Endothelial cell of umbilical vein (primary cell): ENCODE measurements around the gene RPH3AL. TPM values are rescaled to one million over a fixed set of nuclear protein-coding genes. Genes with fewer than 3 reads are reported as not detected.

Experiments
- BruUV-seq: library from RNA; stranded (reverse); fragments of 400-500 nt; replicated peaks from 2 replicates; lab custom pipeline; 2021; lab: Mats Ljungman, UMichigan
- CTCF ChIA-PET: fragments of 300-600, 350-600 bp; sonication (Branson Sonifier 250); formaldehyde crosslinking; loops from one replicate; lab custom pipeline; 2021; ENCODE audit warnings: antibody characterized with exemption, inconsistent platforms; lab: Charles Lee
- POLR2A ChIA-PET: fragments of 300-600, 350-600 bp; sonication (Branson Sonifier 250); formaldehyde crosslinking; loops from one replicate; lab custom pipeline; 2021; ENCODE audit warnings: antibody characterized with exemption, inconsistent platforms; lab: Charles Lee
- DNase-seq: peaks from one replicate; pipeline ENCODE4 v3.0.0-alpha.2; 2011; ENCODE audit warnings: low read depth, low spot score
- FAIRE-seq: peaks from 2 replicates; lab custom pipeline; 2011; peaks lifted over from hg19 to GRCh38; lab: Jason Lieb, UNC
- H2AFZ ChIP-seq: 2 replicates; pipeline ENCODE4 v1.6.0; 2012; ENCODE audit warnings: low read depth, low read length, control low read depth, inconsistent platforms
- H3K27ac ChIP-seq: 2 replicates; pipeline ENCODE4 v1.5.1; 2011; ENCODE audit warnings: low read depth, mild to moderate bottlenecking, control low read depth, low read length, moderate library complexity; ENCODE audit not compliant: insufficient read depth
- H3K27me3 ChIP-seq, 2 experiments: 2 replicates each; pipeline versions ENCODE4 v1.6.0 to v1.6.1; 2011; ENCODE audit warnings: low read length in 2 of 2, mixed read lengths in 1 of 2; ENCODE audit not compliant: control insufficient read depth in 2 of 2, insufficient read depth in 2 of 2
- H3K36me3 ChIP-seq, 2 experiments: 2 replicates in 1 of 2; 3 replicates in 1 of 2; pipeline ENCODE4 v1.5.1; 2011; ENCODE audit warnings: low read length in 2 of 2, mild to moderate bottlenecking in 1 of 2, moderate library complexity in 1 of 2; ENCODE audit not compliant: control insufficient read depth in 2 of 2, insufficient read depth in 2 of 2; ENCODE audit errors: extremely low read depth in 1 of 2
- H3K4me1 ChIP-seq: 3 replicates; pipeline ENCODE4 v1.5.1; 2011; ENCODE audit warnings: mild to moderate bottlenecking, low read length; ENCODE audit not compliant: control insufficient read depth, insufficient read depth; ENCODE audit errors: extremely low read depth
- H3K4me2 ChIP-seq: 2 replicates; pipeline ENCODE4 v1.6.1; 2011; ENCODE audit warnings: low read length, control low read depth, mixed read lengths; ENCODE audit not compliant: insufficient read depth
- H3K4me3 ChIP-seq, 3 experiments: fragments of 200-600 bp in 1 of 3; sonication (generic), shearing (Covaris generic) in 1 of 3; replicated peaks in 1 of 3; 2 replicates each; pipeline ENCODE4 v1.5.1; 2011 to 2016; ENCODE audit warnings: control low read depth in 3 of 3, low read length in 3 of 3, mild to moderate bottlenecking in 2 of 3, inconsistent platforms in 1 of 3, low read depth in 1 of 3, moderate library complexity in 1 of 3; ENCODE audit not compliant: insufficient read depth in 1 of 3
- H3K79me2 ChIP-seq: 2 replicates; pipeline ENCODE4 v1.6.0; 2012; ENCODE audit warnings: low read length, inconsistent platforms; ENCODE audit not compliant: control insufficient read depth, insufficient read depth
- H3K9ac ChIP-seq: replicated peaks from 2 replicates; pipeline ENCODE3; 2011; ENCODE audit warnings: low read length, control low read depth; ENCODE audit not compliant: insufficient read depth; ENCODE audit errors: extremely low read depth
- H3K9me1 ChIP-seq: replicated peaks from 3 replicates; pipeline ENCODE4 v1.6.0; 2011; ENCODE audit warnings: mild to moderate bottlenecking, low read length; ENCODE audit not compliant: control insufficient read depth, insufficient read depth; ENCODE audit errors: extremely low read depth
- H3K9me3 ChIP-seq: replicated peaks from 2 replicates; pipeline ENCODE4 v1.5.1; 2012; ENCODE audit warnings: low read length, inconsistent platforms; ENCODE audit not compliant: control insufficient read depth, insufficient read depth
- H4K20me1 ChIP-seq: replicated peaks from 2 replicates; pipeline ENCODE3; 2011; ENCODE audit warnings: mild to moderate bottlenecking, low read length; ENCODE audit not compliant: control insufficient read depth, insufficient read depth; ENCODE audit errors: extremely low read depth
- EZH2 ChIP-seq: IDR thresholded peaks from 2 replicates; pipeline ENCODE4 v1.6.1; 2012; ENCODE audit warnings: borderline replicate concordance, low read depth, mild to moderate bottlenecking, moderate library complexity, low read length, inconsistent platforms; ENCODE audit not compliant: severe bottlenecking
- FOS ChIP-seq: IDR thresholded peaks from 2 replicates; pipeline ENCODE4 v1.6.1; 2011; ENCODE audit warnings: mild to moderate bottlenecking, low read length, moderate library complexity, borderline replicate concordance; ENCODE audit not compliant: insufficient read depth
- GATA2 ChIP-seq: IDR thresholded peaks from 2 replicates; pipeline ENCODE4 v1.7.0; 2011; ENCODE audit warnings: low read depth, mild to moderate bottlenecking, moderate library complexity, mixed read lengths, low read length; ENCODE audit not compliant: insufficient read length, insufficient read depth
- JUN ChIP-seq: IDR thresholded peaks from 2 replicates; pipeline ENCODE4 v1.6.1; 2011; ENCODE audit warnings: borderline replicate concordance, low read depth; ENCODE audit not compliant: insufficient read length, insufficient read depth
- MAX ChIP-seq: IDR thresholded peaks from 2 replicates; pipeline ENCODE4 v1.6.1; 2011; ENCODE audit not compliant: insufficient read depth, insufficient read length
- MYC ChIP-seq: IDR thresholded peaks from one replicate; pipeline ENCODE4 v1.6.1; 2011; ENCODE audit warnings: mild to moderate bottlenecking, low read depth, low read length
- POLR2A ChIP-seq: IDR thresholded peaks from 2 replicates; pipeline ENCODE4 v1.6.1; 2012; ENCODE audit warnings: low read depth, mild to moderate bottlenecking, control low read depth, low read length
- POLR2AphosphoS5 ChIP-seq: IDR thresholded peaks from 2 replicates; pipeline ENCODE4 v1.6.1; 2012; ENCODE audit warnings: low read depth, mild to moderate bottlenecking, control low read depth, low read length, moderate library complexity; ENCODE audit not compliant: insufficient read depth
- dilution Hi-C: fragments of 300-500 bp; cut with MboI; formaldehyde crosslinking; loops from one replicate; pipeline ENCODE4 v1.15.0; 2019; ENCODE audit warnings: low sequenced_read_pairs; ENCODE audit not compliant: extremely low pct_ligation_motif_present
- intact Hi-C: fragments of 100-400 bp; cut with micrococcal nuclease; formaldehyde crosslinking; loops from one replicate; pipeline ENCODE4 v1.10.0; 2022
- polyA plus RNA-seq, 4 experiments: library from polyadenylated mRNA; depleted of rRNA in 3 of 4; stranded (reverse) in 3 of 4; unstranded in 1 of 4; fragments of >200 nt; gene quantifications; 2 replicates each; pipeline versions ENCODE4 v1.2.1 to v1.2.3, GENCODE V29; 2011 to 2012; ENCODE audit warnings: missing spikeins in 1 of 4
- total RNA-seq: library from RNA; stranded (reverse); gene quantifications from 2 replicates; pipeline ENCODE4 v1.2.3, GENCODE V29; 2021
- TF ChIP-seq, protein P1 (sequence below), 2 donors: IDR thresholded peaks; 1 replicate in 1 of 2; 2 replicates in 1 of 2; pipeline ENCODE4 v1.5.1; 2011; ENCODE audit warnings: low read length in 2 of 2, mild to moderate bottlenecking in 2 of 2, moderate library complexity in 2 of 2, control low read depth in 1 of 2, inconsistent platforms in 1 of 2, low read depth in 1 of 2; ENCODE audit not compliant: insufficient read depth in 1 of 2; ENCODE audit errors: extremely low read depth in 1 of 2

Gene RPH3AL
- total and polyA plus RNA-seq, 2 donors (not counting 3 experiments of a cell fraction or from before 2014, with no cell fraction given): 4.1 to 7.0 TPM

DNA sequence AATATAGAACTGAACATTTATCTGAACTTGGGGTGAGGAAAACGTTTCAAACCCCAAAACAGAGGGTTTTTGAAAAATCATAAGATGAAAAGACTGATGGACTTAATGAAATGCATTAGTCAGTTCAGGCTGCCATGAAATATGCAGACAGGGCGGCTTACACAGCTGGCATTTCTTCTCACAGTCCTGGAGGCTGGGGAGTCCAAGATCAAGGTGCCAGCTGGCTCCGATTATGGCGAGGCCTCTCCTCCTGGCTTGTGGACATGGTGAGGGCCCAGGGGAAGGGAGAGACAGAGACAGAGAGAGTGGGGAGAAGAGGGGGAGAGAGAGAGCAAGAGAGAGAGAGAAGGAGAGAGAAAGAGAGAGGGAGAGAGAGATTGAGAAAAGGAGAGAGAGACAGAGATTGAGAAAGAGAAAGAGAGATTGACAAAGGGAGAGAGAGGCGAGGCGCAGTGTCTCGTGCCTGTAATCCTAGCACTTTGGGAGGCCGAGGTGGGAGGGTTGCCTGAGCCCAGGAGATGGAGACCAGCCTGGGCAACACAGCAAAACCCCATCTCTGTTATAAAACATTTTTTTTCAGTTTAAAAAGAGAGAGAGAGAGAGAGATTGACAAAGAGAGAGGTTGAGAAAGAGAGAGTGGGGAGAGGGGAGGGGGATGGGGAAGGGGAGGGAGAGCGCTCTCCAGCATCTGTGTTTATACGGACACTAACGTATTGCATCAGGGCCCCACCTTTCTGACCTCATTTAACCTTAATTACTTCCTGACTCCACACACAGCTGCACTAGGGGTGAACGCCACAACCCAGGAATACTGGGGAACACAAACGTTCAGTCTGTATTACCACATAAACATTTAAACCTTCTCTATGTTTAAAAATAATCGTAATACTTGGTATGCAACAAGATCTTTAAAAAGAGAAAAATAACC is 24.6 kb upstream of the RPH3AL start:
- Histone ChIP-seq H3K79me2 (no peaks in the 10 kb centered on the region), H3K9me1 (no peaks in the 10 kb centered on the region), H3K9ac (no peak overlapping the region), H3K4me2 (no peak overlapping the region), H3K4me1 (no peaks in the 10 kb centered on the region), H3K36me3 (no peaks in the 10 kb centered on the region), H3K27me3 (peaks cover 0 to 5% of the 10 kb centered on the region in 2 experiments), H3K4me3 (no peak overlapping the region), H3K27ac (no peak overlapping the region), H2AFZ (no peak overlapping the region), H3K9me3 (no peaks in the 10 kb centered on the region), H4K20me1 (no peaks in the 10 kb centered on the region)
- TF ChIP-seq GATA2 (no peak), POLR2A (no peak), EZH2 (no peak), FOS (no peak), MYC (no peak), POLR2AphosphoS5 (no peak), MAX (no peak), JUN (no peak)
- TF ChIP-seq, protein P1, sequence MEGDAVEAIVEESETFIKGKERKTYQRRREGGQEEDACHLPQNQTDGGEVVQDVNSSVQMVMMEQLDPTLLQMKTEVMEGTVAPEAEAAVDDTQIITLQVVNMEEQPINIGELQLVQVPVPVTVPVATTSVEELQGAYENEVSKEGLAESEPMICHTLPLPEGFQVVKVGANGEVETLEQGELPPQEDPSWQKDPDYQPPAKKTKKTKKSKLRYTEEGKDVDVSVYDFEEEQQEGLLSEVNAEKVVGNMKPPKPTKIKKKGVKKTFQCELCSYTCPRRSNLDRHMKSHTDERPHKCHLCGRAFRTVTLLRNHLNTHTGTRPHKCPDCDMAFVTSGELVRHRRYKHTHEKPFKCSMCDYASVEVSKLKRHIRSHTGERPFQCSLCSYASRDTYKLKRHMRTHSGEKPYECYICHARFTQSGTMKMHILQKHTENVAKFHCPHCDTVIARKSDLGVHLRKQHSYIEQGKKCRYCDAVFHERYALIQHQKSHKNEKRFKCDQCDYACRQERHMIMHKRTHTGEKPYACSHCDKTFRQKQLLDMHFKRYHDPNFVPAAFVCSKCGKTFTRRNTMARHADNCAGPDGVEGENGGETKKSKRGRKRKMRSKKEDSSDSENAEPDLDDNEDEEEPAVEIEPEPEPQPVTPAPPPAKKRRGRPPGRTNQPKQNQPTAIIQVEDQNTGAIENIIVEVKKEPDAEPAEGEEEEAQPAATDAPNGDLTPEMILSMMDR (IDR thresholded peaks at IDR 0.05; ENCODE audit: extremely low read depth in 1 of 2, insufficient read depth in 1 of 2, low read depth in 1 of 2, low read length in 2 of 2): no peak
- POLR2A ChIA-PET: no interaction called here
- CTCF ChIA-PET: interaction anchor here (1.1 to 1.7 kb wide), 2 partner anchors 9 to 212 kb away, joined by 3 to 6 read pairs; no protein-coding TSS in a partner anchor
- BruUV-seq: no TSS peak
- dilution Hi-C loops (no loop called here), intact Hi-C loops (no loop called here)
- DNase-seq: no peak
- FAIRE-seq: no peak
